Esophagus muscularis mucosa (tissue), 4 donors: ENCODE data around the gene GAS1. TPM values are rescaled to one million over a fixed set of nuclear protein-coding genes. Genes with fewer than 3 reads are reported as not detected.
A peak's percentile ranks its signal among the peaks of the same experiment; 100 is the strongest.

Experiments used
- DNase-seq: peaks from one replicate; pipeline ENCODE4 v3.0.0-alpha.2; 2017; ENCODE audit errors: extremely low spot score
- H3K27ac ChIP-seq, 4 donors: fragments of 200-600 bp; sonication (generic); replicated peaks in 1 of 4; 1 replicate in 3 of 4; 2 replicates in 1 of 4; pipeline ENCODE4 v1.5.1; 2016 to 2019; ENCODE audit warnings: mild to moderate bottlenecking in 1 of 4
- H3K27me3 ChIP-seq, 4 donors: fragments of 200-600 bp; sonication (generic); one replicate each; pipeline versions ENCODE4 v1.5.1 to v1.6.0; 2016 to 2019
- H3K36me3 ChIP-seq, 4 donors: fragments of 200-600 bp; sonication (generic); one replicate each; pipeline ENCODE4 v1.5.1; 2016 to 2019
- H3K4me1 ChIP-seq, 4 donors: fragments of 200-600 bp; sonication (generic); one replicate each; pipeline ENCODE4 v1.5.1; 2016 to 2019
- H3K4me3 ChIP-seq, 4 donors: fragments of 200-600 bp; sonication (generic); 1 replicate in 2 of 4; 2 replicates in 2 of 4; pipeline ENCODE4 v1.5.1; 2016 to 2019; ENCODE audit warnings: mild to moderate bottlenecking in 4 of 4, moderate library complexity in 1 of 4
- H3K9me3 ChIP-seq, 4 donors: fragments of 200-600 bp; sonication (generic); 1 replicate in 3 of 4; 2 replicates in 1 of 4; pipeline ENCODE4 v1.5.1; 2016 to 2019
- CTCF ChIP-seq, 3 experiments: fragments of 200-600 bp in 2 of 3; fragments of 450-650 bp in 1 of 3; sonication (generic) in 2 of 3; IDR thresholded peaks; one replicate each; pipeline ENCODE4 v1.5.1; 2017 to 2019; ENCODE audit warnings: antibody characterized with exemption in 3 of 3, mild to moderate bottlenecking in 2 of 3, moderate library complexity in 1 of 3
- EP300 ChIP-seq: sonication (generic); formaldehyde crosslinking; IDR thresholded peaks from one replicate; pipeline ENCODE4 v1.6.1; 2017; ENCODE audit warnings: antibody characterized with exemption
- POLR2A ChIP-seq: fragments of 450-650 bp; IDR thresholded peaks from one replicate; pipeline ENCODE4 v1.6.1; 2017; ENCODE audit warnings: antibody characterized with exemption, moderate library complexity, mild to moderate bottlenecking, low read depth
- POLR2AphosphoS5 ChIP-seq, 2 donors: sonication (generic); formaldehyde crosslinking; IDR thresholded peaks; one replicate each; pipeline ENCODE4 v1.6.1; 2017; ENCODE audit warnings: antibody characterized with exemption in 2 of 2
- WGBS: methylation state at CpG from one replicate; pipeline ENCODE4 v1.1.5; 2018; 5-methylcytosine and 5-hydroxymethylcytosine counted together
- intact Hi-C: fragments of 100-400 bp; cut with DNase I; formaldehyde crosslinking; loops from one replicate; pipeline ENCODE4 v1.15.1; 2023
- total RNA-seq, 4 donors: library from RNA; depleted of rRNA; stranded (reverse); fragments of >200 nt; gene quantifications; one replicate each; pipeline versions ENCODE4 v1.1.0 to v1.2.1, GENCODE V29; 2016

Gene GAS1
- total RNA-seq, 4 donors from 2014 or later, result 47.4 to 152 (median 86.5) TPM

GRCh38 chr9:86990290-86990689 lies 43.0 kb upstream of the GAS1 start:
- WGBS, result 94% methylated on average over 2 of the region's 2 CpGs
- intact Hi-C loops, result no loop called here
- H3K36me3 ChIP-seq, result no peaks in the 10 kb centered on the region

GRCh38 chr9:86987900-86988299 lies 40.6 kb upstream of the GAS1 start:
- intact Hi-C loops, result no loop called here
- 90% methylated on average over 2 of the region's 2 CpGs for WGBS
- H3K36me3 ChIP-seq, result no peaks in the 10 kb centered on the region

More at GRCh38 chr9:86990290-86990689, 43.0 kb upstream of the GAS1 start:
- no peak overlapping the region for H3K4me3 ChIP-seq
- H3K4me1 ChIP-seq, result peaks cover 0 to 6% (median 0%) of the 10 kb centered on the region in 4 donors
- no peaks in the 10 kb centered on the region for H3K27me3 ChIP-seq
- DNase-seq, result no peak
- H3K27ac ChIP-seq, result no peak overlapping the region
- no peaks in the 10 kb centered on the region for H3K9me3 ChIP-seq
- TF ChIP-seq POLR2AphosphoS5 (IDR thresholded peaks at IDR 0.05) (no peak), EP300 (no peak), CTCF (IDR thresholded peaks at IDR 0.05) (no peak), POLR2A (no peak)

GRCh38 chr9:86985132-86985647 lies 37.9 kb upstream of the GAS1 start:
- no peaks in the 10 kb centered on the region for H3K36me3 ChIP-seq
- no peak overlapping the region for H3K4me3 ChIP-seq
- H3K4me1 ChIP-seq, result peaks cover 0 to 18% (median 14%) of the 10 kb centered on the region in 4 donors
- no peak for DNase-seq
- 79% methylated on average over 2 of the region's 2 CpGs for WGBS
- intact Hi-C loops, result no loop called here
- TF ChIP-seq POLR2AphosphoS5 (IDR thresholded peaks at IDR 0.05) (no peak), CTCF (IDR thresholded peaks at IDR 0.05) (no peak), EP300 (no peak), POLR2A (no peak)
- no peaks in the 10 kb centered on the region for H3K27me3 ChIP-seq
- no peak overlapping the region for H3K27ac ChIP-seq
- H3K9me3 ChIP-seq, result no peaks in the 10 kb centered on the region

More at GRCh38 chr9:86987900-86988299, 40.6 kb upstream of the GAS1 start:
- Histone ChIP-seq H3K4me1 (peaks cover 0 to 18% (median 12%) of the 10 kb centered on the region in 4 donors), H3K27me3 (no peaks in the 10 kb centered on the region), H3K4me3 (no peak overlapping the region), H3K27ac (no peak overlapping the region), H3K9me3 (no peaks in the 10 kb centered on the region)
- TF ChIP-seq CTCF (IDR thresholded peaks at IDR 0.05) (no peak), POLR2AphosphoS5 (IDR thresholded peaks at IDR 0.05) (no peak), EP300 (no peak), POLR2A (no peak)
- no peak for DNase-seq

GRCh38 chr9:86983620-86984259 lies 36.4 kb upstream of the GAS1 start:
- H3K27ac ChIP-seq, result peak overlapping the region; percentile 26 to 40 (median 30)
- intact Hi-C loops, result no loop called here
- no peaks in the 10 kb centered on the region for H3K9me3 ChIP-seq
- H3K4me1 ChIP-seq, result peaks cover 0 to 25% (median 20%) of the 10 kb centered on the region in 4 donors
- TF ChIP-seq CTCF (IDR thresholded peaks at IDR 0.05) (no peak), POLR2AphosphoS5 (IDR thresholded peaks at IDR 0.05) (peak; percentile 20 to 46), POLR2A (no peak), EP300 (no peak)
- no peaks in the 10 kb centered on the region for H3K36me3 ChIP-seq
- DNase-seq, result no peak
- 64% methylated on average over 11 of the region's 11 CpGs for WGBS
- no peak overlapping the region for H3K4me3 ChIP-seq
- H3K27me3 ChIP-seq, result no peaks in the 10 kb centered on the region
